ENCODE data around the gene KRT40.

KRT40 gene

GRCh38 chr17:40950176-40950575, 34.0 kb downstream of the KRT40 start:
- DNase-seq = no peak

- DNase-seq = no peak
These were observed 34.7 kb downstream of the KRT40 start for GRCh38 chr17:40949418-40949817.

- DNase-seq = no peak
These were observed 36.2 kb downstream of the KRT40 start for GRCh38 chr17:40947929-40948328.

- no peak for DNase-seq
These were observed 38.7 kb downstream of the KRT40 start for GRCh38 chr17:40945414-40945813.

- no peak for DNase-seq
These were observed 39.6 kb downstream of the KRT40 start for GRCh38 chr17:40944531-40944930.

GRCh38 chr17:40942553-40942952, 41.6 kb downstream of the KRT40 start:
- no peak for DNase-seq

GRCh38 chr17:40940266-40940665, 43.9 kb downstream of the KRT40 start:
- no peak for DNase-seq

- no peak for DNase-seq
These were observed 45.1 kb downstream of the KRT40 start for GRCh38 chr17:40938981-40939380.

- DNase-seq = no peak
These were observed 46.7 kb downstream of the KRT40 start, which contains the start of gene KRT23 for GRCh38 chr17:40937384-40937819. Gene KRT23 (minus strand): TSS chr17:40937646. CDS start chr17:40936603, 1,043 bp downstream.

GRCh38 chr17:40936976-40937375, 47.1 kb downstream of the KRT40 start:
- no peak for DNase-seq

GRCh38 chr17:40936437-40936971, 47.6 kb downstream of the KRT40 start:
- DNase-seq = no peak

GRCh38 chr17:40935624-40936023, 48.5 kb downstream of the KRT40 start:
- DNase-seq = no peak

GRCh38 chr17:40932608-40933007, 51.5 kb downstream of the KRT40 start:
- DNase-seq = no peak

GRCh38 chr17:40931311-40931710, 52.8 kb downstream of the KRT40 start:
- peak; percentile 41 for DNase-seq

Measured in OCI-M1 (cell line).